Spleen (tissue), 7 donors: ENCODE measurements around the gene NOD1.
"Not testable (repeated sequence)": the region's sequence is repeated elsewhere in the genome, so short reads cannot be mapped to it uniquely, and the experiment has no call there.

ENCODE experiments used
- CTCF ChIP-seq, 11 experiments: fragments of 200-600 bp in 7 of 11; fragments of 450-650 bp in 4 of 11; sonication (generic) in 4 of 11; IDR thresholded peaks in 8 of 11; conservative IDR thresholded peaks in 3 of 11; 1 replicate in 7 of 11; 2 replicates in 4 of 11; pipeline versions ENCODE4 v1.4.0 to v1.8.0; 2016 to 2021; ENCODE audit warnings: antibody characterized with exemption in 11 of 11, inconsistent platforms in 4 of 11, mild to moderate bottlenecking in 1 of 11
- POLR2A ChIP-seq, 3 donors: fragments of 450-650 bp; IDR thresholded peaks; one replicate each; pipeline ENCODE4 v1.5.1; 2017; ENCODE audit warnings: antibody characterized with exemption in 3 of 3, mild to moderate bottlenecking in 1 of 3
- POLR2AphosphoS5 ChIP-seq, 3 donors: sonication (generic); formaldehyde crosslinking; IDR thresholded peaks; one replicate each; pipeline ENCODE4 v1.5.1; 2017; ENCODE audit warnings: antibody characterized with exemption in 3 of 3
- donor health status: DM: no; HTN: no; CAD: no; lungs with moderate emphysema.
- donor health status: DM: no; HTN: no; CAD: no.
- donor health status: DM: no; HTN: no; CAD: no.

- not testable (repeated sequence) for TF ChIP-seq CTCF (IDR thresholded peaks at IDR 0.05 in 8 of 11, conservative IDR thresholded peaks at IDR 0.05 in 3 of 11); POLR2AphosphoS5 (IDR thresholded peaks at IDR 0.05); POLR2A (IDR thresholded peaks at IDR 0.05)
These were observed 2.8 kb upstream of the NOD1 start for GRCh38 chr7:30481416-30481815.
